Measurements from ENCODE around the gene FAM240A. TPM values are rescaled to one million over a fixed set of nuclear protein-coding genes. Genes with fewer than 3 reads are reported as not detected.

Gene FAM240A
- total RNA-seq, 2 donors from 2014 or later, result not detected

DNA sequence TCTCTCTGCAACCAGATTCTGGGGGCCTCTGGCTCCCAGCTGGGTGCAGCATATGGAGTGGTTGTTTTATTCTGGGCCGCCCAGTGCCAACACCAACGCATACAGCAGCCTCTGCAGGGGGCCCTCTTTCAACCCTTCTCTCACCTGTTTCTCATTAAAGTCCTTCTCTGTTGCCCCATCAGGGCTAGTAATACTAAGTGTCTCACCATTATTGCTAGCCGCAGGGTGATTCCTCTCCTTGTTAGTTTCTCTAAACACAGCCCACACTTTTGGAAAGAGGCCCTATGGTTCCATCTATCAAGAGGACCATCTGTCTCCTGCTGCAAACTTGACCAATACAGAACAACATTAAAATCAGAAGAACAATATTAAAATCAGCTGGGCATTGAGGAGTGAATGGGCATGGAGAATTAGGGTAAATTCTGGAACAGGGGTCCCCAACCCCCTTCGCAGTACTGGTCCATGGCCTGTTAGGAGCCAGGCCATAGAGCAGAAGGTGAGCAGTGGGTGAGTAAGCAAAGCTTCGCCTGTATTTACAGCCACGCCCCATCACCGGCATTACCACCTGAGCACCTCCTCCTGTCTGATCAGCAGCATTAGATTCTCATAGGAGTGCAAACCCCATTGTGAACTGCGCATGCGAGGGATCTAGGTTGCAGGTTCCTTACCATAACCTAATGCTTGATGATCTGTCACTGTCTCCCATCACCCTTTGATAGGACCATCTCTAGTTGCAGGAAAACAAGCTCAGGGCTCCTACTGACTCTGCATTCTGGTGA lies 44.6 kb downstream of the FAM240A start:
- intact Hi-C loops (cut with DNase I), result no loop called here
- ATAC-seq, result no peak
- no peak for DNase-seq

DNA sequence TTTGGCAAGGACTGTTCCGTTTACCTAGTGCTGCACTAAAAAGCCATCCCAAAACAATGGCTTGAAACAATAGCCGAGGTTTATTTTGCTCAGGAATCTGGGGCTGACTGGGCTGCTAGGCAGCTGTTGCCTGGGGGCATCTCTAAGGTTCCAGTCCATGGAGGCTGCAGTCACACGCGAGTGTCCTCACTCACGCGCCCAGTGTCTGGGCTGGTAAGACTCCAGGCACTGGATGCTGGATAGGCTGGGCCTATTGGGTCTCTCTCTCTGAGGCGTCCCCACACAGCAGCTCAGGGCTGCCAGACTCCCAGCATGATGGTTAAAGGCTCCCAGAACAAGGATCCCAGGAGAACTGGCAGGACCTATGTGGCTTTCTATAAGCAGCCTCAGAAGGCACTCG lies 47.0 kb downstream of the FAM240A start:
- intact Hi-C loops (cut with DNase I), result no loop called here
- ATAC-seq, result no peak
- DNase-seq, result no peak

DNA sequence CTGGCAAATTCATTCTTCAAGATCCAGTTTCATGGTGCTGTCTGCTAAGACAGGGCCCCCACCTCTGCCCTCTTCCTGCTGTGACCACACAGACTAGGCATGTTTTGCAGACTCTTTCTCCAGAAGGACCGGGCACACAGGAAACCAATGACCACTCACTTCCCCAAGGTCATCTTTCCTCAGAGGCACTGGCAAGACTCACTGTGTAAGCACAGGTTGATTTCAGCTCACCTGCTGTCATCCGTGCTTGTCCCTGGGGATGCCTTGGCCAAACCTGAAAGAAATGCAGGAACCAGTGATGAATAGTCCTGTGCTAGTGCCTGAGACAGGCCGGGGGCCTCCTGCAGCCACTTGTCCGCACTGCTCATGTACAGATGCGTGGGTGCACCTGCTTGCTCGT lies 47.7 kb downstream of the FAM240A start:
- DNase-seq, result no peak
- ATAC-seq, result no peak
- intact Hi-C loops (cut with DNase I), result no loop called here

DNA sequence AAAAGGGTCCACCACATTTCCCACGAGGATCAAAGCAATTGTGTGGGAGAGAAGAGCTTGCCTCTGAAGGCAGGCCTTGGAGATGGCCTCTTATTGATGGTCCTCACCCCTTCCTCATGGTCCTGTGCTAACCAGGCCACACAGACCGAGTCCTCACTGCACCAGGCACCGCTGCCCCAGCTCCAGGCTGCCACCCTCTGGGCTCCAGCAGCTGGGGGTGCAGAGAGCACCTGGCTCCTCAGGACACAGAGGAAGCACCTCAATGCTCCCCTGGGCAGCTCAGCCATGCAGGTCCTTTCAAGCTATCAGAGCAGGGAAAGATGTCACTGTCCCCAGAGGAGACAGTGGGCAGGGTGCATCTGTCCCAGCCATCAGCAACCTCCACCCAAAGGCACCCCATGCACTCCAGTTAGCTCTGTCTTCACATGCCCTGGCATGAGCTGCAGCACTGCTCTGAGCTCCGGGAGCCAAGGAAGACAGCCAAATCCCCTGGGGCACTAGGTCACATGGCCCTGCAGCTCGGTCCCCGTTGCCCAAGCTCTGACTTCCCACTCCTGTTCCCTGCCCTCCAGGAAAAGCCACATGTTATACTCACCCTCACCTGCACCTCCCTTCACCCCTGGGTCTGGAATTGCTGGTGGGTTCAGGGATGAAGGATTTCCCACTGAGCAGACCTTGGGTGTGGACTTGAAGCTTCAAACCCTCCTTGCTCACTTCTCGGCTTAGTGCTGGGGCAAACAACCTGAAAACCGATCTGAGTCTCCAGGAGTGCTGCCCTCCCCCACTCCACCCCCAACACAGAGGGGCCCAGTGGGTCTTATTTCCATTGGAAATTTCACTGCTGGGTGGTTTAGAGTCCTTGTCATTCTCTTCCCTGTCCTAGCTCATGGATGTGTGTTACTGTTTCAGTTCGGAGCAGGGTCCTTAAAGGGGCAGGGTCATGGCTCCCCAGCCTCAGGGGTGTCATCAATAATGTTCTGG lies 48.5 kb downstream of the FAM240A start:
- intact Hi-C loops (cut with DNase I), result no loop called here
- ATAC-seq, result peak; percentile 10 to 44
- peak; percentile 25 for DNase-seq

DNA sequence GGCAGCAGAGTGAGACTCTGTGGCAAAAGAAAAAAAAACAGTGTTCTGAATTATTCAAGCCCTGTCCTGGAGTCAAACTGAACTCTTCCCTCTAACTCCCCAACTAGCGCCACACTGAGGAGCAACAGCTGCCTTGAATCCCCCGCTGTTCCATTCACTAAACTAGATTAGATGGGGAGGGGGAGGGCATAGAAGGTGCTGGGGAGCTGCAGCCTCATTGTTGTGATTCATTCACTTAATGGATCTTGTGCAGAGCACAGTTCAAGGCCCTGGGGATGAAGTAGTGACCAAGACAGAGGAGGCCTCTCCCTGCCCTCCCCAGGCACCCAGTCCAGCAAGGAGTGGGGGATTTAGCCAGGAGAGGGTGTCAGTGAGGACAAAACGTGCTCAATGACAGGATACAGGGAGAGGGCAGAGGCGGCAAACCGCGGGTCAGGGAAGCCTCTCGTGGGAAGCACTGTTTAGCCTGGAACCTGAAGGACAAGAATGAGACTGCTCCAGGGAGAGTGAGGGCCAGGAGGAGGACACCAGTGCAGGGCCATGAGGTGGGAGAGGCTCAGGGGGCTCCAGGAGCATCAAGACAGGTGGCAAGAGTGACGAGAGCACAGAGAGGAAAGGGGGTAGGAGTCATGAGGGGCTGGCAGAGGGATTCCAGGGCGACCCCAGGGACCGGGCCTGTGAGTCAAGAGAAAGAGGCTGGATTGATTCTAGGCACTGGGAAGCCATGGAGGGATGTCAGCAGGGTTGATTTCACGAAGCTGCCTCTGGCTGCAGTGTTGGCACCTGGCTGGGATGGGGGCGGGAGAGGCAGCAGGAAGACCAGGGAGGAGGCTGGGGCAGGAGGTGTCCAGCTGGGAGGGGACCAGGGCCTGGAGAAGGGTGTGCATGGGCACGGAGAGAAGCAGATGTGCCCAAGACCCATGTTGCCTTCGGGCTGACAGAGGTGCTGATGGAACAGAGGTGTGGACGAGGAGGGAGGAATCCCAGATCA lies 49.7 kb downstream of the FAM240A start:
- intact Hi-C loops (cut with DNase I), result no loop called here
- no peak for DNase-seq
- ATAC-seq, result no peak

DNA sequence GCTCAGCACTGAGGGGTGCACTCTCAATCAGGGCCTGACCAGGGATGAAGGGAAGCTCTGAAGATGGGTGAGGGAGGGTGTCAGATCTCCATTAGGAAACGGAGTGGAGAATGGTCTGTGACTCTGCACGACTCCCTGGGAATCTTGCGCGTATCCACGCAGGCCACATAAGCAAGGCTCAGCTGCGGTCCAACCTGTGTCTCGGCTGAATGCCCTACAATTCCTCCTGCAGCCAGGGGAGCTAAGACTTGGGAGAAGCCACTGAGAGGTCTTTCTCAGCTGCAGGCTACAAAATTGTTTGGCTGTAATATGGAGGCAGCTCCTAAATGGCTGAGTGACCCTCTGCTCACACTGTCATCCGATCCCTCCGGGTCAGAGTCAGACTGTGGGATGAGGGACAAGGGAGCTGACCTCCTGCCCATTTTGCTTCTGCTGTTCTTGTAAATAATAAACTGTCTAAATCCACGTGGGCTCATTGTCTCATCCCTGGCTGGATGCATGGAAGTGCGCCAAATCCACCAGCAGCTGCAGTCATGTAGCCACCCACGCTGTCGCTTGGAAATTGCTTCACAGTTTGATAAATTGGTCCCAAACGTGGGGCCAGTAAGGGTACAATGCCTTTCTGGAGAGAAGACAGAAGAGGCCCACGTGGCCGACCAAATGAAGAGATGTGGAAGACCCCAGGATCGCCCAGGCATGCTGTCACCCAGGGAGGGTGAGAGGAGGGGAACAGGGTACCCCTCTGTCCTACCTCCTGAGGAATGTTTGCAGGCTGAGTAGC lies 50.6 kb downstream of the FAM240A start:
- ATAC-seq, result peak in 1 of 2 donors; percentile 12
- intact Hi-C loops (cut with DNase I), result no loop called here
- peak; percentile 69 for DNase-seq

DNA sequence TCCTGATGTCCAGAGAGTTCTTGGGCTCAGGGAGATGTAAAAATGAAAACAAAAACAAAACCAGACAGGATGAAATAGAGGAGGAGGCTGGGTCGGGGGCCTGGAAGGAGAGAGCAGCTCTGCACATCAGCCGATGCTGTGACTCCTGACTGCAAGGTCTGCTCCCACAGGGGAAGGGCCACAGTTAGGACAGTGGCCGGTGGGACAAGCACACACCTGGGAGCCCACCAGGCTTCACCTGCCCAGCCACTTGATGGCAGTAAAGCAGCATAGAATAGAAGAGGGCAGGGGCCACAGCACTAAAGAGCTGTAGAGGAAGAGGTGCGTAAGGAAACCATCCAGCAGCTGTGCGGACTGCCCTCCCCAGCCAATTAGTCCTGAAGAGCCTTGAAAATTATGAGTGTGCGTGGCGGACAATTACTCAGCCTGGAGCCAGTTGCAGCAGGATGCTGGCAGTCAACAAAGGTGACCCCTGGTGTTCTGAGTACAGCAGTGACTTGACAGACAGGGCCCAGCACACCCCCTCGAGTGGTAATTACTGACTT lies 51.3 kb downstream of the FAM240A start:
- intact Hi-C loops (cut with DNase I), result no loop called here
- ATAC-seq (peak; percentile 13 to 34), DNase-seq (peak; percentile 30)

DNA sequence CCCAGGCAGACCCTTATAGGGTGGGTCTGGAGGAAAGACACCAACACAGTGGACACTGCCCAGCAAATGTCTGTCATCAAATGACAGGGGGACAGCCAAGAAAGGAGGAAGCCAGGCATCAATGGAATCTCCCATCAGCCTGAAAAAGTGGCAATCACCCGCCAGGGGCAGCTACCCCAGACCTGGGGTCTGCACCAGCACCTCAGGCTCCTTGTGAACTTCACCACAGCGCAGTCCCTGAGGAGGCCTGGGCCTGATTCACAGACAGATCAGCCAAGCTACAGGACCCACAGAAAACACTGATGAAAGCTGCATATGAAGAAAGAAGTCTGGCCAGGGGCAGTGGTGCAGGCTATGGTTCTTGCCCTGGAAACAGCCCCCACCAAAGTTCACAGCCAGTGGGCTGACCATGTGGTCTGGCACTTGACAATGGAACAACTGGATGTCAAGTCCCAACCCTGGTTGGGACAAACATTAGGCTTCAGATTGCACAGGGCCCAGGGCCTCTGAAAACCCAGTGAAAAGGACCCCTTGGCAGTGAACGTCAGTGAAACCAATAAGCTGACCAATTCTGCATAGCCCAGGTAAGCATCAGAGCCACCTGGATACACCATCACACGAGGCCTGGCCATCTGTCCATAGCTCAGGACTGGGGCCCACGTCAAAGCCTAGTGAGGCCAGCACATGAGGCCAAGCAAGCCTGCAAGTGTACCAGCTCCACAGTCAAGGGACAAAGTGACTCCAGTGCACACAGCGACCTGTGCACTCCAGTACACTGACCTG lies 52.1 kb downstream of the FAM240A start:
- intact Hi-C loops (cut with DNase I), result no loop called here
- no peak for ATAC-seq
- DNase-seq, result peak; percentile 14

DNA sequence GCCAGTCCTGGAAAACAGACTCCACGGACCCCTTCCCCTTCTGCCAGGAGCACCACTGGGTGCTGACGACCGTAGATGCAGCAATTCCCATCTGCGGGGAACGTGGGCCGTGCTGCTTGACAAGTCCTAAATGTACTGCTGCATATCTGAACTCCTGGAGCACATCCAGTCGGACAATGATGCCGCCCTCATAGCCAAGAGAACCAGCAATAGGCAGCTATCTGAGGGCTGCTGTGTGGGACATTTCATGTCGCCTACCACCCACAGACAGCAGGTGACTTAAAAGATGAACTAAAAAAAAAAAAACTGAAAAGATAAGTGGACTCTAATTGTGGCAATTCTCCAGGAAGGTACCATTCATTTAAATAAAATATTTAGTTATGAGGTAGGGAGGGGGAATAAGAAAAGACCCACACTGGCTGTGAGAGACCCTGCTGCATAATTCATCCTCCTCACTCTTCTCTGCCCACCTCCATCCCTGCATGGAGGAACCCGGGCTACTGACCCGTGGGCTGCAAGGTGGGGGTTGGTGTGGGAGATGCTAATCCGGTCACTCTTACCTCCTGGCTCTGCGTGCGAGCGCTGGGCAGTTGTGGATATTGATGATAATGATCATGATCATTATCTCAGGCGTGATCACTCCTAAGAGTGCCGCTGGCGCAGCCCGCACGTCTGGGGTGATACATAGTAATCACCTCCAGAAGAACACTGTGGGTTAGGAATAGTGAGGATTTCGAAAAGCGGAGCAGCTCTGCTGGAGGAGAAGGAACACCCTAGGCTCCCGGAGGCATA lies 52.8 kb downstream of the FAM240A start:
- DNase-seq, result peak; percentile 47
- intact Hi-C loops (cut with DNase I), result no loop called here

DNA sequence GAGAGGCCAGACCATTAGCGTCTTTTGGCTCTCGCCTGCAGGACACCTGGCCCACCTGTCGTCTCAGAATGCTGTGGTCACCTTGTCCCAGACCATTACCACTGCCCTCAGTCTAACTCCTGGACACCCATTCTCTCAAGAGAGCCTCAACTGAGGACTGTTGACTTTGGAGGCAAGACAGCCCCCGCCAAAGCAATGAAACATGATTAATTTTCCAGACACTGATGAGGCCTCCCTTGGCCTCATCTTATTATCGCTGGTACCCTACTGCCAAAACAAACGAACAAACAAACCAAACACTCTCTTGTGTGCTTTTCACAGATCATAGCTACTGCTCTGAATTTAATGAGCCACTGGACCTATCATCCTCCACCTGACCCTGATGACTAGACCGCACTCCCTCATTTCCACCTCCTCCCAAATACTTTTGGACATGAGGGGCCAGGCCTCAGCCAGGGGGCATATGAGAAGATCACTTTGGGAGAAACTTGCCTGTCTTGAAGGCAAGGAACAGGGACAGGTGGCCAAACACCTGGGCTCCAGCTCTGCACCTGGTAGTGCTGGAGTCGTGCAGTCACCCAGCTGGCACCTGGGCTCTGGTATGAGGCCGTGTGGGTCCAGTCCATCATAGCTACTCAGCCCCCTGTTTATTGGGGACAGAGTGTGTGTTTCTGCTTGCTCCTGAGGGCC lies 53.6 kb downstream of the FAM240A start:
- ATAC-seq (no peak), DNase-seq (peak; percentile 17)
- intact Hi-C loops (cut with DNase I), result no loop called here

More for the DNA sequence above, 52.8 kb downstream of the FAM240A start:
- ATAC-seq, result peak; percentile 13 to 32

DNA sequence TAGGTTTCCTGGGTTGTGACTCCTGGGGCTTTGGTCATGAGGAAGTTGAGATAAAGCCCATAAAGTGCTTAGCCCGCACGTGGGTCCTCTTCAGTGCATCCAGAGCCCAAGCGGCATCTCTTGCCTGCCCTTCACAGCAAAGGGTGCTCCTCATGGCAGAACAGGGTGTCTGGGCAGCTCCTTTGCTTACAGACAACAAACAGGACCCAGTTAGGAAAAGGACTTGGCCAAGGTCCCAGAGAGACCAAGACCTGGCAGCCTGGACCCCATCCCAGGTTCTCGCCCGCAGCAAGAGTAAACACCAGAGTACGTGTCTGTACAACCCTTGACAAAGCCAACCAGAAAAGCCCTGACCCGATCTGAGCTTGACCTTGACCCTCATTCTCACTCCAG lies 54.1 kb downstream of the FAM240A start:
- DNase-seq, result peak; percentile 42
- ATAC-seq, result peak in 1 of 2 donors; percentile 31
- intact Hi-C loops (cut with DNase I), result no loop called here

DNA sequence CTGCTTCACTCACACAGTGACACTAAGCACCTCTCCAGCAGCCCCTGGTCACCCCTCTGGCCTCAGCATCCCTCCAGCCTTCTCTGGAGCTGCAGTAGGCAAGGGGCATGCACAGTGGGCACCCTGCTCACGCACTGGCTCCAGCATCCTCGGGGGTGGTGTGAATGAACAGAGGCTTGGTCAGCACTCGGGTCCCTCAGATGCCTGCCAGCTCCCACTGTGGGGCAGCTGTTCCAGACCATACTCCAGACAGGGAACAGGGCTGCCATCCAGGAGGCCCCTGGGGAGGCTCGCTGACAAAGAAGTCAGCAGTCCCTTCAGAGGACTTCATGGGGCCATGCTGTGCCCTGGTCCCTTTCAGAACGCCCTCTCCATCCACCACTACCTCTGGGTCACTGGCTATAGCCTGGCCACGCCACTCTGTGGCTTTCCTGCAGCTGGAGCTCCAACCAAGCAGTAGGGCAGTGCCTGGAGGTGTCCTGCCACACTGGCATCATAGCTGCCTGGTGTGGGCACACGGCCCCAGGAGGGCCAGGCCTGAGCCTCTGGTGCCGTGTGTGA lies 54.8 kb downstream of the FAM240A start:
- ATAC-seq (no peak), DNase-seq (peak; percentile 15)
- intact Hi-C loops (cut with DNase I), result no loop called here

DNA sequence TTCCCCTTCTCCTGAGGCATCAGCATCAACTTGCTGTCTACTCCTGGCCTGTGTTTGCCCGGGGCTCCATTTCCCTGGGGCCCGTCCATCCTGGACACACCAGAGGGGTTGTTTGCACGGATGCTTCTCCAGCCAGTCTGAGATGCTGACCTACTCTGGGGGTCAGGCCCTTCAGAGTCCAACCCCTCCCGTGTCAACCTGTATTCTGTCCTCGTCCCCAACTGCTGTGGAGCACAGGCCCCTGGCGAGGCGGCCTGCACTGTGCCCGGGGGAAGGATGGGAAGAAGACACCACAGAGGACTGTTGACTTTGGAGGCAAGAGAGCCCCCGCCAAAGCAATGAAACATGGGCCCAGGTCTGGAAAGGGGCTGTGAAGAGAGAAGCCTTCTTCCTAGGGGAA lies 55.3 kb downstream of the FAM240A start:
- ATAC-seq, result no peak
- peak; percentile 13 for DNase-seq
- intact Hi-C loops (cut with DNase I), result no loop called here

DNA sequence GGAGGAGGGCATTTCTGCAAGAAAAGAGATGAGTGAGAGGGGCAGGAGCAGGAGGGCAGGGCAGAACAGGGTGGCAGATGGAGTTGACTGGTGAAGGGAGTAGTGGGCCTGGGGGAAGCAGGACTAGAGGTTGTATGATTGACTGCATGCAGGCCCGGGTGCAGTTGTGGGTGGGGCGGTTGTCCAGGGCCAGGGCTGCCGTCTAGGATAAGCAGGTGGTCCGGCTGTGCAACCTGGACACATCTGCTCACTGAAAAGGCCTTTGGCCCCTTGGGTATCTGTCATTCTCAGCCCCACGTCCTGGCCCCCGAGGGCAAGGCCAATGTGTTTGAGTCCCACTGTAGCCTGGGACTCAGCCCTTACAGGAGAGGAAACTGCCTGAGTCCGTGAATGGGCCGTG lies 55.8 kb downstream of the FAM240A start:
- ATAC-seq (no peak), DNase-seq (peak; percentile 23)
- intact Hi-C loops (cut with DNase I), result no loop called here

DNA sequence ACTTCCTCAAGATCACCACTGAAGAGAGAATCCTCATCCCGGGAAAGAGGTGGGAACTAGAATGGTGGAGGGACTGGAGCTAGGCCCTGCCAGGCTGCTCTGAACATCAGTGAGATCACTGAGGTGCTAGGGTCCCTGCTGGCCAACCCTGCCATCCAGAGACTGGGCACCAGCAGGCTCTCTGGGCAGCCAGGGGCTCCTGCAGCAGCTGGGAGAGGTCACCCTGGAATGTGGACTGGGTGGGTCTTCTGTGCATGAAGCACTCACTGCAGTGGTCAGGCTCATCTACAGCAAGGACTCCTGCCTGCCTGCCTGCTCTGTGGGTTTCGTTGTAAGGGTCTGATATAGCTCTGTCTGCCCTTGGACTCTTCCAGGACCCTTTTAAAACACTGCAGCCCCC lies 56.3 kb downstream of the FAM240A start:
- DNase-seq, result peak; percentile 9
- intact Hi-C loops (cut with DNase I), result no loop called here
- ATAC-seq, result no peak

Data from left cardiac atrium (tissue), 4 donors.